GM13976 (cell line): ENCODE results near the gene DAP.
"Not testable (repeated sequence)": the region's sequence is repeated elsewhere in the genome, so short reads cannot be mapped to it uniquely, and the experiment has no call there.

Experiments used
- DNase-seq: peaks from one replicate; pipeline ENCODE4 v3.0.0; 2012; ENCODE audit warnings: low spot score
- in situ Hi-C: fragments of 300-500 bp; cut with MboI; formaldehyde crosslinking; loops from one replicate; pipeline ENCODE4 v1.12.0; 2022; ENCODE audit warnings: low sequenced_read_pairs, mixed read lengths, inconsistent platforms; ENCODE audit not compliant: unreplicated experiment
- TF ChIP-seq, protein P1 (sequence below): IDR thresholded peaks from 2 replicates; pipeline ENCODE4 v1.5.1; 2012; ENCODE audit warnings: borderline replicate concordance, mild to moderate bottlenecking; ENCODE audit not compliant: insufficient read depth; ENCODE audit errors: extremely low read depth, missing control alignments, control extremely low read depth

DAP gene

DNA sequence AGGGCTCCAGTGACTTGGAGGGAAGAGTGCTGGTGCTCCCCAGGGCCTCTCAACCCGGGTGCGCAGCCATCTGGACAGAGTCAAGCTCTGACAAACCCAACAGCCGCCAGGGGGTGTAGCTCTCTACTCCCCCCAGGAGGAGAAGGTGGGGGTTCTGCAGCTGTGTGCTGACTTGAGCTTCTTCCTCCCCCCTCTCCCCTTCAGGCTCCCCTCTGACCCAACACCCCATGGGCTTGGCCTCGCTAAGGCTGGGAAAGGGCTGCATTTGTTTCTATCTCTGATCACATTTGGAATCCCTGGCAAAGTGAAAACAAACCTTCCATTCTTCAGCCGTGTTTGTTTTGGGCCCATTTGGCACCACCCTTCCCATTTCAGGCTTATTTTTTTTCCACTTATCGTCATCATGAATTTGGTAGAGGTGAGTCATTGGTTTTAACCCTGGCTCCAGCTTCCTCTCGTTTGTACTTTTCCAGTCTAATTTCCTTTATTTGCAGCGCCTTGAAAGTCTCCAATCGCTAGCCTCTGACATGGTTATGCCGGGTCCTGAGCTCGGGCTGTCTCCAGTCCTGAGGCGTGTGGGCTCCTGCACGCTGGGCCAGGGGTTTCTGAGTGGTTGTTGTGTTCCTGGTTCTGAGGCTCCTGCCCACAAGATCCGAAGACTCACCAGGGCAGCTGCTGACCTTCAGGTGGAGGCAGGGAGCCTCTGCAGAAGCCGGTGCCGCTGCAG is 36.1 kb downstream of the DAP start:
- TF ChIP-seq, protein P1, sequence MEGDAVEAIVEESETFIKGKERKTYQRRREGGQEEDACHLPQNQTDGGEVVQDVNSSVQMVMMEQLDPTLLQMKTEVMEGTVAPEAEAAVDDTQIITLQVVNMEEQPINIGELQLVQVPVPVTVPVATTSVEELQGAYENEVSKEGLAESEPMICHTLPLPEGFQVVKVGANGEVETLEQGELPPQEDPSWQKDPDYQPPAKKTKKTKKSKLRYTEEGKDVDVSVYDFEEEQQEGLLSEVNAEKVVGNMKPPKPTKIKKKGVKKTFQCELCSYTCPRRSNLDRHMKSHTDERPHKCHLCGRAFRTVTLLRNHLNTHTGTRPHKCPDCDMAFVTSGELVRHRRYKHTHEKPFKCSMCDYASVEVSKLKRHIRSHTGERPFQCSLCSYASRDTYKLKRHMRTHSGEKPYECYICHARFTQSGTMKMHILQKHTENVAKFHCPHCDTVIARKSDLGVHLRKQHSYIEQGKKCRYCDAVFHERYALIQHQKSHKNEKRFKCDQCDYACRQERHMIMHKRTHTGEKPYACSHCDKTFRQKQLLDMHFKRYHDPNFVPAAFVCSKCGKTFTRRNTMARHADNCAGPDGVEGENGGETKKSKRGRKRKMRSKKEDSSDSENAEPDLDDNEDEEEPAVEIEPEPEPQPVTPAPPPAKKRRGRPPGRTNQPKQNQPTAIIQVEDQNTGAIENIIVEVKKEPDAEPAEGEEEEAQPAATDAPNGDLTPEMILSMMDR: no peak
- in situ Hi-C loops: no loop called here
- no peak for DNase-seq

- in situ Hi-C loops: no loop called here
- TF ChIP-seq, protein P1: no peak
- DNase-seq: no peak
Measured at GRCh38 chr5:10723514-10723913, 37.5 kb downstream of the DAP start.

DNA sequence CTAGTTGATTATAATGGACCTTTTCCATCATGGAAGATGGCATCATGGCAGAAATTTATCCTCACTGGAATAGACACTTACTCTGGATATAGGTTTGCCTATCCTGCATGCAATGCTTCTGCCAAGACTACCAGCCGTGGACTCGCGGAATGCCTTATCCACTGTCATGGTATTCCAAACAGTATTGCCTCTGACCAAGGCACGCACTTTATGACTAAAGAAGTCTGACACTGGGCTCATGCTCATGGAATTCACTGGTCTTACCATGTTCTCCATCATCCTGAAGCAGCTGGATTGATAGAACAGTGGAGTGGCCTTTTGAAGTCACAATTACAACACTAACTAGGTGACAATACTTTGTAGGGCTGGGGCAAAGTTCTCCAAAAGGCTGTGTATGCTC is 40.3 kb downstream of the DAP start:
- DNase-seq, in situ Hi-C loops: not testable (repeated sequence)

DNA sequence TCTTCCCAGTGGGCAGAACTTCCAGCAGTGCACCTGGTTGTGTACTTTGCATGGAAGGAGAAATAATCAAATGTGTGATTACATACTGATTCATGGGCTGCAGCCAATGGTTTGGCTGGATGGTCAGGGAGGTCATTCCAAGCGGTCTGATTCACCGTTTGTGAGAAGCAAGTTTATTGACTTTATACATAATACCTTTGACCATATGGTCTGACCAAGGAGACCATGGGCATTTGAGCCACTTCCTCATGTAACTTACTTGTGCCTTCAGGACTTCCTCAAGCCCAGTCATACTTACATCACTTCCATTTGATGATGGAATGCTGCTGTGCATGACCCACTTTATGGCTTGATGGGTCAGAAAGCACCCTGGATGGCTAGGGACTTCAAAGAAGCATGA is 41.1 kb downstream of the DAP start:
- TF ChIP-seq, protein P1: no peak
- no peak for DNase-seq

DNA sequence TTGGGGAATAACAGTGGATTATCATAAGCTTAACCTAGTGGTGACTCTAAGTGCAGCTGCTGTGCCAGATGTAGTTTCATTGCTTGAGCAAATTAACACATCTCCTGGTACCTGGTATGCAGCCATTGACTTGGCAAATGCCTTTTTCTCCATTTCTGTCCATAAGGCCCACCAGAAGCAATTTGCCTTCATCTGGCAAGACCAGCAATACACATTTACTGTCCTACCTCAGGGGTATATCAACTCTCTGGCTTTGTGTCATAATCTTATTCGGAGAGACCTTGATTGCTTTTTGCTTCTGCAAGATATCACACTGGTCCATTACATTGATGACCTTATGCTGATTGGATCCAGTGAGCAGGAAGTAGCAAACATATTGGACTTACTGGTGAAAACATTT is 42.4 kb downstream of the DAP start:
- in situ Hi-C loops, DNase-seq: not testable (repeated sequence)

More for the DNA sequence above, 41.1 kb downstream of the DAP start:
- in situ Hi-C loops: no loop called here

DNA sequence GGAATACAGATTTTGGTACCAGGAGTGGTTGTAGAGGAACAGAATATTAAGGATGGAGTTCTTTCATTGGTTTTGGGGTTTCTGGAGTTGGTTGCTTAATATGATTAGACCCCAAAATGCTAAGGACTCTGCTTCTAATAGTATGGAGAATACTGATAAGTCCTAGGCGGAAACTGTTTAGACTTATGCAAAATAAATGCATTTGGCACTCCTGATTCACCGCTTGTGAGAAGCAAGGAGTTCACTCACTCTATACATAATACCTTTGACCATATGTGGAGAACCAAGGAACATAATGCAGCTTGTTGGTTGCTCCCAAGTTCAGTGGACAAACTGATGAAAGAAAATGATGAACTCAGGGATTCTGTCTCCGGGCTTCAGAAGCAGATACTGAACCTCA is 44.2 kb downstream of the DAP start:
- in situ Hi-C loops, DNase-seq: not testable (repeated sequence)

- TF ChIP-seq, protein P1: no peak
- in situ Hi-C loops: no loop called here
- DNase-seq: no peak
Measured at GRCh38 chr5:10715605-10716290, 45.3 kb downstream of the DAP start.

GRCh38 chr5:10712574-10713366 is 48.3 kb downstream of the DAP start:
- in situ Hi-C loops: no loop called here
- peak; percentile 71 for DNase-seq
- TF ChIP-seq, protein P1: no peak
